Cardiac fibroblast (primary cell): Measurements from ENCODE around the gene INHBB.
"Not testable (repeated sequence)": the region's sequence is repeated elsewhere in the genome, so short reads cannot be mapped to it uniquely, and the experiment has no call there.

ENCODE experiments used
- DNase-seq, 2 donors: peaks; one replicate each; pipeline versions ENCODE4 v3.0.0 to v3.0.0-alpha.2; 2010; ENCODE audit warnings: low read depth in 2 of 2
- H3K4me3 ChIP-seq, 2 donors: replicated peaks in 1 of 2; 1 replicate in 1 of 2; 2 replicates in 1 of 2; pipeline ENCODE4 v1.5.1; 2011; ENCODE audit warnings: low read depth in 2 of 2, low read length in 2 of 2, mild to moderate bottlenecking in 2 of 2, moderate library complexity in 1 of 2
- CTCF ChIP-seq: IDR thresholded peaks from one replicate; pipeline ENCODE4 v1.5.1; 2011; ENCODE audit warnings: low read depth, mild to moderate bottlenecking, low read length, inconsistent platforms

Gene INHBB

GRCh38 chr2:120316528-120317179 lies 29.3 kb upstream of the INHBB start:
- H3K4me3 ChIP-seq, result no peak overlapping the region
- no peak for DNase-seq
- no peak for TF ChIP-seq CTCF

GRCh38 chr2:120317180-120317533 lies 28.8 kb upstream of the INHBB start:
- DNase-seq, result no peak
- no peak overlapping the region for H3K4me3 ChIP-seq
- TF ChIP-seq CTCF, result no peak

GRCh38 chr2:120317916-120318315 lies 28.0 kb upstream of the INHBB start:
- DNase-seq, result no peak
- TF ChIP-seq CTCF, result no peak
- H3K4me3 ChIP-seq, result no peak overlapping the region

- no peak for TF ChIP-seq CTCF
- peak; percentile 11 to 63 for DNase-seq
- H3K4me3 ChIP-seq, result no peak overlapping the region
These were observed 27.3 kb upstream of the INHBB start for GRCh38 chr2:120318626-120319025.

GRCh38 chr2:120319123-120319522 lies 26.8 kb upstream of the INHBB start:
- TF ChIP-seq CTCF, result no peak
- no peak overlapping the region for H3K4me3 ChIP-seq
- DNase-seq, result no peak

- no peak overlapping the region for H3K4me3 ChIP-seq
- TF ChIP-seq CTCF, result no peak
- DNase-seq, result no peak
These were observed 26.1 kb upstream of the INHBB start for GRCh38 chr2:120319686-120320317.

GRCh38 chr2:120320318-120320851 lies 25.6 kb upstream of the INHBB start:
- DNase-seq, result peak in 1 of 2 donors; percentile 59
- no peak for TF ChIP-seq CTCF

GRCh38 chr2:120320887-120321556 lies 24.9 kb upstream of the INHBB start:
- not testable (repeated sequence) for DNase-seq, H3K4me3 ChIP-seq

More at GRCh38 chr2:120320318-120320851, 25.6 kb upstream of the INHBB start:
- H3K4me3 ChIP-seq, result no peak overlapping the region
